HG03095 (cell line): ENCODE data around the gene MMEL1.

Experiments
- ATAC-seq: cut with Tn5 transposase; IDR thresholded peaks from one replicate; pipeline ENCODE4 v1.9.1; 2021; ENCODE audit warnings: moderate library complexity; ENCODE audit not compliant: unreplicated experiment

Gene MMEL1

DNA sequence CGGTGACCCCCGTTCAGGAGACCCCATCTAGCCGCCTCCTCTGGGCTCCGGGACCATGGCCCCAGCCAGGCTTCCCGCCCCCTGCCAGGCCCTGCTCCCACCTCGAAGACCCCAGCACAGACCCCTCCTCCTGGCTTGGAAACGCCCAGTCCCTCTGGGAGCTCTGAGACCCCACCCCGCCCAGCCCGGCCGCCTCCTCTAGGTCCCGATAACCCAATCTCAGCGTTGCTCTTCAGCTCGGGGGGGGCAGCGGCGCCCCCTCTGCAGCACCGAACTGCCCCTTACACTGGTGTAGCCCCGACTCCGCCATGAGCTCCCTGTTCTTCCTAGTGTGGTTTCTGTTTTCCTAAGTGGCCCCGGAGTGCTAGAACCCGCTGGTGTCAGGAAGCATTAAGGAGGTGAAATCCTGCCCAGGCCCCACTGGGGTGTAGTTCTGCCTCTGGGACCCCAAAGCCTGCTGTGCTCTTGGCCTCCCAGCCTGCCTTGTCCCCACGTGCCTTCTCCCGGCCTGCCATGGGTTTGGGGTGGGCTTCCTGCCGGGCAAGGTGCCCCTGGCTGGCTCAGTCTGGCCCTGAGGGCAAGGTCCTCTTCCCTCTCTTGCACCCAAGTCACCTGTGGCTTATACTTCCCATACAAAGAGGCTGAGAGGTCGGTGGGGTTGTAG is 10.7 kb upstream of the MMEL1 start:
- no peak for ATAC-seq

DNA sequence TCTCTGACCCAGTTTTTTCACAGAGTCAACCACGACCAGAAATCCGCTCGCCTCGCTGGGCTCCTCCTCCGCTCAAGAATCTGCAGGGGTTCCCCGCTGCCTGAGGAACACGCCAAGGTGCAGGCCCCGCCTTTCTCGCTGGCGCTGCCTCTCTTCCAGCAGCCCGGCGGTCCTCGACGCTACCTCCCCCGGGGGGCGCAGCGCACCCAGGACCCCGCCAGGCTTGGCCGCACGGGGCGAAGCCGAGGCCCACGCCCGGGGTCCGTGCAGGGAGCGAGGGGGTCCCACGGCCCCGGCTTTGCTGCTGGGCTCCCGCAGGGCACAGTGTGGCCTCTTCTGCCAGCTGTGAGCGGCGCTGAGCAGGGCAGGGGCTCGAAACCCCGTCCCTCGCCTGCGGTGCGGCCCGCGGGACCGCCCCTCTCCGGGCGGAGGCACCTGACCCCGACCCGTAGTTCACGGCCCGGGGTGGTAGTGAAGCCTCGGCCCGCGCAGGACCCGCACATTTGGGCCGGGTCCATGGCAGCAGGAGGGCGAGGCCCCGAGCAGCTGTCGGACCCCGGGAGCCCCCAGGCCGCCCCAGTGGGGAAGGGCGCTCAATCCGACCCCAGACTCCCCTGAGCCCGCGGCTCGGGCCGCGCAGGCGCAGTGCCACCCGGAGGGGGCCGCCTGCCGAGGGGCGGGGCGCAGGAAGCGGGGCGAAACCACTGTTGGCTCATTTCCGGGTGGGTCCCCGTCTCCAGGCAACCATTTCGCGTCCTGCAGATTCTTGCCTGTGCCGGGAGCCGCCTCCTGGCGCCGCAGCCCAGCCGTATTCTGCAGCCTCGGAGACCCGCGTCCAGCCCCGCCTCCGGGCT is 10.0 kb upstream of the MMEL1 start:
- peak; percentile 60 for ATAC-seq

DNA sequence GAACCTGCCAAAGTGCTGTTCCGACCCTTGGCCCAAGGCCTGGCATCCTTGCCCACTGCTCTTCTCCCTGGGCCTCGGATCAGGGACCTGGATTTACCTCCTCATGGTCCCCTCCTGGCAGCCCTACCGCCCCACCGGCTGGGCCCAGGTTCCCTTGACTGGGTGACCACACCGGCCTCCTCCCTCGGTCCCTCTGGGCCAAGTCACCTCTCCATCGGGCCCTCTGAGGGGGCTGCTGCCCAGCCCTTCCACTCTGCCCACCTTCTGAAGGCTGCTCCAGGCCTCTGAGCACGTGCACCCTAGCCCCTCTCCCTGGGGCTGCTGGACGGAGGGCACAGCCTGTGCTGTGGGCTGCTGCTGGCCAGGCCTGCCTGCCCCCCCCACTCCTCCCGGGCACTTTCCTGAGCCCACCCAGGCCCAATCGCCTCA is 9.3 kb upstream of the MMEL1 start:
- no peak for ATAC-seq

DNA sequence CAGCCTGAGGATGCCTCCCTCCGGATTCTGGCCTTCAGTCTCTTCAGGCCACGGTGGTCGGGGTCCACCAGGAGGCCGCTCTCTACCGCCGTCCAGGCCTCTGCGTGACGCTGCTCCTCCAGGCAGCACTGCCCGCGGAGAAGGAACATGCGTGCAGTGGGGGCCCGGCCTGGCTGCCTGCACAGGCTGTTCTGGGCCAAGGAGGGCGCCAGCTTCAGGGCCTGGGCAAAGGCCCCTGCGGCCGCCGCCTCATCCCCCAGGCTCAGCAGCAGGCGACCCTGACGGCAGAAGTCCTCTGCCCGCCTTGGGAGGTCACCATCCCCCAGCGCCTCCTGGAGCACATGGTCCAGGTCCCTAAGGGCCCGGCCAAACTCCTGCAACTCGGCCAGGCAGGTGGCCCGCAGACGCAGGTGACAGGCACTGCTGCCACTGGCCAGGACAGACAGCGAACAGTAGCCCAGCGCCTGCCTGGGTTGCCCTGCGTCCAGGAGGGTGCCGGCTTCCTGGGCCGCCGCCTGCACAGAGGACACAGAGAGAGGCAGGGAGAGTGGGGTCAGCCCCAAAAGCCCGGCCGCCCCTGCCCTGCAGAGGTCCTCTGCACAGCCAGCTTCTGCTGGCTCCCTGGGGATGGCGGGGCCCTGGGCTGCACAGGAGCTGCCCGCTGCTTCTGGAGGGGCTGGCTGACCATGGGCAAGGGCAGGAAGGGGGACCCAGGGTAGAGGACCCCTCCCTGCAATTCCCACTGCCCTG is 8.7 kb upstream of the MMEL1 start:
- no peak for ATAC-seq

DNA sequence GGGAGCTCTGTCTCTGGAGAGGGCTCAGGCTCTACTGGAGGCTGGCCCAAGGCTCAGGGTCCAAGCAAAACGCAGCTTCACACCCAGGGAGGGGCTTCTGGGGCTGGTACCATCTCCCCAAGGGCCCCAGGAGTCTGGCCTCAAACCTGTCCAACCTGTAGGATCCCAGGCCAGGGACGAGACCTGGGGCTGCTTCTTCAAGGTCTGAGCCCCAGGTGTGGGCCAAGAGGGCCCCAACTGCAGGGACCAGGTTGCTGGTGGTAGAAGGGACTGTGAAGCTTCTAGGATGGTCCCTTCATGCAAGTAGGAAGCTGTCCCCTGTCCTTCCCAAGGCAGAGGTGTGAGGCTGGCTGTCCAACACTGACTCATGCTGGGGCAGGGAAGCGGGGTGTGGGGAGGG is 7.8 kb upstream of the MMEL1 start:
- ATAC-seq = no peak

DNA sequence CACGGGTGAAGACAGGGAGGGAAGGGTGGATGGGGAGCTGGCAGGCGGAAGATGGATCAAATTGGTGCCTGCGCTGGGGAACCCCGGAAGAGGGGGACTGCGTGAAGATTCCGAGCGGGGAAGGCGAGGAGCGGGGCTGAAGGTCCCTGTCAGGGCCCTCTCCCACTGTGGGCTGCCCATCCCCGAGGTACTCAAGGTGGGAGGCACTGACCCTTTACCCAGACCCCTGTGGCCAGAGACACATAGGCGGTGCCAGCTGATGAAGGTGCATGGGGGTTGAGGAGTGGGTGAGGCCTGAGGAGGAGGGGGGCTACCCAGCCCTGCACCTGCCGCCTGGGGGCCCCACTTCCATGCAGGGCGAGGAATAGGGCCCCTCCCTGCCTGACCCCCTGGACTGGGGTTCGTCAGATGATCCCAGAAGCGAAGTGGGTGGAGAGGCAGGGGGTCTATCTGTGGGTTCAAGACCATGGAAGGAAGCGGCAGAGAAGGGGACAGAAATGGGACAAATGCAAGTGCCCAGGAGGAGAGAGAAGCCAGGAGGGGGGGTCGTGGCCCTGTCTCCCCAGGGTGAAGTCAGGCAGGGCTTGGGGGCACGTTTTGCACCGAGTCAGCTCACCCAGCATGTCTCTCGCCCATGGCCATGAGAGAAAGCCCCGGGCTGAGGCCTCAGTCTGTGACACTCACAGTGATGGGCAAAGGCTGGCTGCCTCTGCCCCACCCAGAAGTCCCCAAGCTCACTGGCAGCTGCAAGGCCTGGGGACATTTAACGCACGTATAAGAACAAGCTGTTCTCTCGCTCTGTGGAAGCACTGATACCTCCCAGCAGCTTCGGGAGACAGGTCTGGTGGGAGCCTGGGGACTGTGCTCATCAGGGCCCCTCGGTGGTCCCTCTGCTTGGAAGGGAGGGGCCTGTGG is 7.0 kb upstream of the MMEL1 start:
- ATAC-seq = no peak

DNA sequence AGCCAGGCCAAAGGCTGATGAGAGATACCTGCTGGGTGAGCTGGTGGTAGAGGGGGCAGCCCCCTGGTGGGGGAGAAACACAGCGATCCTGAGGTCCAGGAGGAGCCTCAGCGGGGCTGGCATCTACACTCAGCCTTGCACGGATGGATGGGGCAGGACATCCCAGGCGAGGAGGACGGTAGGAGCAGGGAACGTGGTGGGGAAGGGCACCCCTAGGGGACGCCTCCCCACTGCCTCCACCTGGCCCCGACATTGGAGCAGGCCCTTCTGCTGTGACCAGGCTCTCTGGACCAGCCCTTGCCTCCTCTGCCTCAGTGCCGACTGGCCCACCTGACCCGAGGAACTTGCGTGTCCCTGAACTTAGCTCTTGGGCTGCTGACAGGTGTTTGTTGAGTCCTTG is 6.4 kb upstream of the MMEL1 start:
- no peak for ATAC-seq

DNA sequence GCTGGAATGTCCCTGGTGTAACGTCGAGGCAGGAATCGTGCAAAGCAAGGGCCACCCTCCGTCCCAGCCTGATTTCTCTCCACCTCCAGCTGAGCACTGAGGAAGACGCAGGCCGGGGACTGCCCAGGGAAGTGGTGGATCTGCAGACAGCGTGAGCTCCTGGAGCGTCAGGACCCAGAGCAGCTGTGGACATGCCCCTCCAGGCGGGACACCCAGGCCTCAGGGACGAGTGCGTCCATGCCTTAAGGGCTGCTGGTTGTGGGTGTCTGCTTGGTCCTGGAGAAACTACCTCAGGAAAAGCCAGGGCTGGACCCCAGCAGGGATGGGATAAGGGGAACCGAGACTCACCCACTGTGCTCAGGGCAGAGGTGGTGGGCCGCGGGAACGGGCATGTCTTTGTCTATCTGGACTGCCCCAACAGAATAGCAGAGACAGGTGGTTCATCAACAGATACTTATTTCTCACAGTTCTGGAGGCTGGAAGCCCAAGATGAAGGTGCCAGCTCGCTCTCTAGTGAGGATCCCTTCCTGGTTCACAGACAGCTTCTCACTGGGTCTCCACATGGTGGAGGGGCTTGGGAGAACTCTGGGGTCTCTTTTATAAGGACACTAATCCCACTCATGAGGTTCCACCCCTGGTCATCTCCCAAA is 5.8 kb upstream of the MMEL1 start:
- no peak for ATAC-seq

DNA sequence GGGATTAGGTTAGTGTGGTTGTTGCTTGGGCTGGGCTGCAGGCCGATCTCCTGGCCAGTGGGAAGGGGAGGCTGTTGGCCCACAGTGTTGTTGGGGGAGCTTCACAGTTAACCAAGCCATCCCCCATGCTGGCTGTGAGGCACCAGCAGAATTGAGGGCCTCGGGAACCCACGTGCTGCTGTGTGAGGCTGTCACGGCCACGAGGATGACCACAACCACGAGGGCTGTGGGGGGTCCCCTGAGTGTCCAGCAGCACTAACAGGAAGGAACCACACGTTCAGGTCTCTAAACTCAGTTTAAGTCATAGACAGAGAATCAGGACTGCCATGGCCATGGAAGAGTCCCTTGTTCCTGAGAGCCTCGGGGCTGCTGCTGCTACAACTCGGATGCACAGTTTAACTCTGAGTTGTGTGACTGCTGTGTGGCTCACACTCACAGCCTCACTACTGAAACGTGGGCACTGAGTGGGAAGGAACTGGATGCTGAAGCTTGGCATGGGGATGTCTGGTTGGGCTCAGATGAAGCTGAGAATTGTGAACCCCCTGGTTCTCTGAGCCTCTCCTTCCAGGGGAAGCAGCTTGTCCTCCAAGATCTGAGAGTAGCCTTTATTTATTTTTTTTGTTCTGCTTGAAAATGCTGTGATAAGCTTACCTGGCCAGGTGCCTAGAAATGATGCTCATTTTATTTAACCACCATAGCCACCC is 4.8 kb upstream of the MMEL1 start:
- ATAC-seq = no peak

DNA sequence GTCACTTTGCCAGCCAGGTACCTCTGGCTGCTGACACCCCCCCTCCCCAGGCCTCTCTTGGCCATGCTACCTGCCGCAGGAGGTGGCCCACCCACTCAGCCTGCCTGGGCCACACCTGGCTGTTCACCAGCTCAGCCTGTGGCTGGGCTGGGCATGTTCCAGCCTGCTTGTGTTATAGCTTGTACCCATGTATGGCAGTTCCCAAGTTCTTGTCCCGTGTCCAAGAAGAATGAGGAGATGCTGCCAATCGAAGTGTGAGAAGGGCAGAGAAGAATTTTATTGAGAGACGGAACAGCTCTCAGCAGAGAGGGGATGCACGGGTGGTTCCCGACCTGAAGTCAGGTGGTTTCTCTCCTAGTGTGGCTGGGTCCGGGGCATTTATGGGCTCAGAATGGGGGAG is 3.9 kb upstream of the MMEL1 start:
- no peak for ATAC-seq

DNA sequence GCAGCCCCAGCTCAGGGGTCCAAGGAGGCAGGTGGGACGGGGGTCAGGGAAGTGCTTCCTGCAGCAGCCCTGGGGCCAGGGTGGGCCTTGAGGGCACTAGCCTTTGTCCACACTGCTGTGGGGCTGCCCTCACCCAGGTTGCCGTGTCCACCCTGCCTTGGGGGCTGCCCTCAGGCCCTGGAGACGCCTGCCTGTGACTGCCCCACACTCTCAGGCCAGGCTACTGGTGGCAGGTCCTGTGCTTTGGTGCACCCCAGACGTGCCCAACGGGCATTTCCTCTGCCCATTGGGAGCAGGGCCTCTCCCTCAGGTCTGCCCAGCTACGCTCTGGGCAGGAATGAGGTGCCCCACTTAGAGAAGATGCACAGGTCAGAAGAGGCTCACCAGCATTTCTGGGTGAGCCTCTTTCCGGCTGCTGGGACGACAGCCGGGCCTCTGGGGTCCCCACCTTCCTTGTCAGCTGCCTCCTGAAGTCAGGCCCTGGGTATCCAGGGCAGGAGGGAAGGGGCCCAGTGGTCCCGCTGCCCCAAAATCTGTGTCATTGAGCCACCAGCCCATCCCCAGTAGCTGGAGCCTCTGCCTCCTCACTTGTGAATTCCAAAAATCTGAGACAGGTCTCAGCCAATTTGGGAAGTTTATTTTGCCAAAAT is 2.7 kb upstream of the MMEL1 start:
- no peak for ATAC-seq

DNA sequence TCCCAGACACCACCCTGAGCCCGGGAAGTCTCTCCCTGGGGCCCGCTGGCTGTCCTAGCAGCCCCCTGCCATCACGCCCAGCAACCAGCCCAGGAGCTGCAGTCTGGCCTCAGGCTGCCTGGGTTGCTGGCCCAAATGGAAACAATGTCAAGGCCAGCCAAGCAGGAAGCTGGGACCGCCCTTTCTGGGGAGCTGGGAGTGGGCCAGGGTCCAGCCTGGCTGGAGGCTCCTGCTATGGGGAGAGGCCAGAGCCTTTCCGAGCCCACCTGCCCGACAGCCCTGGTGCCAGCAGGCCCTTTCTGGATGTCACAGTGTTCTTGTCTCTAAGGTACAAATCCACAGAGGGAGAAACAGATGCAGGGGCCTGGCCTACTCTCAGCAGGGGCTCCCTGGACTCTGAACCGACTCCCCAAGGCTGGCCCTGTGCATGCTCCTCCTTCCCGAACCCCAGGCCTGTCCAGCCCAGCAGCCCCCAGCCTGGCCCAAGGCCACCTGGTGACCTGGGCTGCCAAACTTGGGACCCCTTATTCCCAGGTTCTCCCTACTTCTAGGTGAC is 1.2 kb upstream of the MMEL1 start:
- ATAC-seq = no peak

DNA sequence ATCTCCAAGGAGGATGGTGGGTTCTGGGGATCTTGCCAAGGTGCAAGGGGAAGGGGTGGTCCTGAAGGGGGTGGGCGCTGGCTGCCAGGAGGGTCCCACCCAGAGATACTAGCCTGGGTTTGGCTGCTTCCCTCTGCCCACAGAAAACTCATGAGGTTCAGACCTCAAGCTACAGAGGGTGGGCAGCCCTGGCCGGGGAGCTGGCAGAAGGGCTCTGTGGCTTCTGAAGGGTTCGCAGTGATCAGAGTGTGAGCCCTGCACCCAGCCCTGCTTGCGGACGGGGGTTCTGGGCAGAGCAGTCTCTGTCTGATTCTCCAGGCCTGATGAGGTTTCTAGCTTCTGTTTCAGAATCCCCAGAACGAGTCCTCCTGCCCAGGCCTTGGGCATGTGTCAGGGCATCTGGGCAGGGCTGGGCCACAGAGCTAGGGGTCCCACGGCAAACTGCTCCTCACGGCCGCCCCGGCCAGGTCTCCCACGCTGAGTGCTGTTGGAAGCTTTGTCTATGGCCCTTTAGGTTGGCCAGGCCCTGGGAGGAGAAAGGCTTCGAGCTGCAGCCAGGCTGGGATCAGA is 635 bp upstream of the MMEL1 start:
- ATAC-seq = no peak

DNA sequence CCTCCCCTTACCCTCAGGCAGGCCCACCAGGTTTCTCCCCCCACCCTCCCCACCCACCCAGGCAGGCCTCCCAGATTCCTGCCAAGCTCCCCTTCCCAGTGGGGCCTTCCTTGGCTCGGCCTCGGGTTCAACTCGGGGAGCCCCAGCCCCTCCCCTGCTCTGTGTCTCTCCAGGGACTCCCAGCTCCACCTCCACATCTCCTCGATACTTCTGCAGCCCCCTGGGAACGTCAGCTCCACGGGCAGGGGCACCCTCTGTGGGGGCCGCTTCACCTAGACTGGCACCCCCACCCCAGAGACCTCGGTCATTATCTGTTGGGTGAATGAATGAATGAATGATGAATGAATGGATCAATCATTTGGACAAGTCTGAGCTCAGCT is 775 bp downstream of the MMEL1 start:
- no peak for ATAC-seq

DNA sequence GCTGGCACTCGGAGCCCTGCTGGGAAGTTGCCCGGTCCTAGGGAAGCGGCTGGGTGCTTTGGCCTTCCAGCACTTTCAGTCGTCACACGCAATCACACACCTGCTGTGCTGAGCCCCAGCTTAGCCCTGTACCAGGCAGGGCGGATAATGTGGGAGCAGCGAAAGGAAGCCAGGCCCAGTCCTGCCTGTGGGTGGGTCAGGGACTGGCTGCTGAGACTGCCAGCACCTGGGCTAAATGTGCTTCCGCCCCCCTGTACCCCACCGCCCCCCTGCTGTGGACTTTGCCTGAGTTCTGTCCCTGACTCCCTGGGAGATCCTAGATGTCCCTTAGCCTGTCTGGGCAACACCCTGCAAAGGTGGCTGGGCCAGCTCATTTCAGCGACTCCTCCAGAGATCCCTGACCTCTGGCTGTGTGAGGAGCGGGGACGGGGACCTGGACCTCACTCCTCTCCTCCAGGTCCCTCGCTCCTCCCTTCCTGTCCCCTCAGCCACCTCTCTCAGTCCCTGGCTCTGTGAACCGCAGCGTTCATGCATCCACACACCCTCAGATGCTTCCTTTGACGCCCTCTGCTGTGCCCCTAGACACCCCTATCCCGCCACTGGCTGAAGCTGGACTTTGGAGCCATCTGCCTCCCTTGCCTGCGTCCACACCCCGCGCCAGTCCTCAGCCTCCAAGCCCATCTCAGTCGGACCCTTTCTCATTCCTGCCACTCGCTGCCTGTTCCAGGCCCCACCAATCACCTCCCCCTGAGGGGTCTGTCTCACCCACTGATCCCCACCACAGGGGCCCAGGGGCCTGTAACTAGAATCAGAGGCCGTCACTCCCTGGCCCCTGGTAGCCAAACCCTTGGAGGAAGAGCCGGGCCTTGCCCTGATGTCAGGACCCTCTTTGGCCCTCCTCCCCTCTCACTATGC is 1.4 kb downstream of the MMEL1 start:
- ATAC-seq = no peak

DNA sequence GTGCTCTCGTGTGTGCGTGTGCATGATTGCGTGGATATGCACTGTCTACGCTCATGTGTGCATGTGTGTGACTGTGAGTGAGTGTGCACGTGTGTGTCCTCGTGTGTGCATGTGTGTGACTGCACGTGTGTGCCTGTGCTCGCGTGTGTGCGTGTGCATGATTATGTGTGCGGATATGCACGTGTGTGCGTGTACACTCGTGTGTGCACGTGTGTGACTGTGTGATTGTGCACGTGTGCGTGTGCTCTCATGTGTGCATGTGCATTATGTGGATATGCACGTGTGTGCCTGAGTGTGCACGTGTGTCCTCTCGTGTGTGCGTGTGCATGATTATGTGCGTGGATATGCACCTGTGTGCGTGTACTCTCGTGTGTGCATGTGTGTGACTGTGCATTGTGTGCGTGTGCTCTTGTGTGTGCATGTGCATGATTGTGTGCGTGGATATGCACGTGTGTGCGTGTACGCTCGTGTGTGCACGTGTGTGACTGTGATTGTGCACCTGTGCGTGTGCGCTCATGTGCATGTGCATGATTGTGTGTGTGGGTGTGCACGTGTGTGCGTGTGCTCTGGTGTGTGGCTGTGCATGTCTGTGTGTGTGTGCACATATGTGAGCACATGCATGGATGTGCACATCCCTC is 2.2 kb downstream of the MMEL1 start:
- ATAC-seq = no peak
